HG02973 (cell line): Measurements from ENCODE around the gene USP54.

Experiments
- ATAC-seq: cut with Tn5 transposase; IDR thresholded peaks from one replicate; pipeline ENCODE4 v1.9.1; 2021; ENCODE audit warnings: moderate library complexity; ENCODE audit not compliant: unreplicated experiment

Gene USP54

DNA sequence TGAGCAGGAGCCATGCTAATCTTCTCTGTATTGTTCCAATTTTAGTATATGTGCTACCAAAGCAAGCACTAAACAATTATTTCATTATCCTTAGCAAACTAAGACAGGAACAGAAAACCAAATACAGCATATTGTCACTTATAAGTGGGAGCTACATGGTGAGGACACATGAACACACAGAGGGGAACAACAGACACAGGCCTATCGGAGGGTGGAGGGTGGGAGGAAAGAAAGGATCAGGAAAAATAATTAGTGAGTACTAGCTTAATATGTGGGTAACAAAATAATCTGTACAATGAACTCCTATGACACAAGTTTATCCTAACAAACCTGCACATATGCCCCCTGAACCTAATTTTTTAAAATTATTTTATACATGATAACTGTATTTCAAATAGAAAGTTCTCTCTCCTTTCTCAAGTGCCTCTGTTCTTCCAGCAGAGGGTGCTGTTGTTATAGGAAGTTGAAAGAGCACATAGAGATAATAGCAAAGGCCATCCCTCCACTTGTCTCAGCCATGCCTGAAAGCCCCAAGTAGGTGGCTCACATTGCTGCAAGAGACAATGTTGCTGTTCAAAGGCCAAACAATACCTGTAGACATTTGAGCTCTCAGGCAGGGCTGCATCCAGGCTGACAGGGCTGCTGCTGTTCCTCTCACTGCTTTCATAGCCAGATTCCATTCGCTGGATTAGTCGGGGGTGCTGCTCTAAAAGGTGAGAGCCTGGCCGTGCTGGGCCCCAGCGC, 61.9 kb downstream of the USP54 start:
- peak; percentile 58 for ATAC-seq

DNA sequence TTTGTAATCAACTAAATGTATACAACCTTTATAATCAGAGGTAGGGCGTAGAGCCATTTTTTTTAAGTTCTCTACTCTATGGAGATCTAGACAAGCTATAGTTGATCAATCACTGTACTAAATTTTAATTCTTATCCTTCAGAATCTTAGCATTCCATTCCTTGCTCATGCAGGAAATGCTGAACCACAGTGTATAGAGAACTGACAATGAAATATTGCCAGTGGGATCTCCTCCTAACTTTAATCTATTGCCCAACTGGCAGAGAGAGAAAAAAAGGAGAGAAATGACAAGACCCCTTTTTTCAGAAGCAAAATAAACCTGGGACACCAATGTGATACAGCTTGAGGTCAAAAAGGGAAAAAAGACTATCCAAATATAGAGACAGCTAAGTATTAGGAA, 68.9 kb downstream of the USP54 start:
- ATAC-seq: no peak

DNA sequence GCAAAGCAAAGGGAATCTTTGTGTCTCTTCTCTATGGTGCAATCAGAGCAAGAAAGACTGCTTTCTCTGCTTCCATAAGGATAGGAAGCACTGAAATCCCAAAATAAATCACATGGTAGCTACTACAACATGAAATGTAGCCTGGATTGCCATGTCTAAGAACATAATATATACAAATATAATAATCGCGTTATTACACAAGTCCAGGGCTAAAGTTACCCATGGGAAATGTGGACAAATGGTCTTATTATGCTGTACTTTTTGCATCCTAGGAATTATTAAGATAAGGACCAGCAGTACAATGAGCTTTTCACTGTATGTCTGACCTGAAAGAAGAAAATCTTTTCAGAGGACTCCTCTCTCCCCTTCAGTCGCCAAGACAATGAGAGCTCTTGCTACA, 71.8 kb downstream of the USP54 start:
- no peak for ATAC-seq

DNA sequence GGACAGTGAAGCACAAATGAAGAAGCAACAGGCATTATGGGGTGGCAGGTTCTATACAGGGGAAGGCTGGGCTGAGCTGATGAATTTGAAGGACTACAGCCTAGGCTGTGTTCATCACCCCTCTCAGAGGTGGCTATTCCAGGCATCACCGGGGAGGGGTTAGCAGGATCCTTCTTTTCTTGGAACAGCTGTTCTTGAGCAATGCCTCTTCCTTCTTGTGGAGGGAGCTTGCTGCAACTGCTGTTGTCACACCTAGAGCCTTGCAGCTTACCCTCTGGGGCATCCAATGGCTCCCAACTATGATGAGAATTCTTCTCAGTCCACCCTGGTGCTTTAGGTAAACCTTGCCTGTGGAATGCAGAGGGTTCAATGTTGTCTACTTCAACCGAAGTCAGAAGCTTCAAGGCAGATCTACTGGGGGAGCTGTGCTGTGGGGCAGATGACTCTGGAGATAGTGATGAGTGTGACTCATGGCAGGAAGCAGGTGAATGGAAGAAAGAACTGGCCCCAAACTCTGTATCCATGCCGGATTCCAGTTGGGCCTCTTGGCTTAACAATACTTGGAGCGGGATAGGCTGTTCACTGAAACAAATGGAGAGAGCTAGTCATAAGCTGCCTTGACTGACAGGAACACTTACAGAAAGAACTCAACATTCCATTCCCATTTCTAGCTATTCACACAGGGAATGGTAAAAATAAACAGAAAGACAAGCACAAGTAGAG, 73.8 kb downstream of the USP54 start:
- ATAC-seq: no peak

DNA sequence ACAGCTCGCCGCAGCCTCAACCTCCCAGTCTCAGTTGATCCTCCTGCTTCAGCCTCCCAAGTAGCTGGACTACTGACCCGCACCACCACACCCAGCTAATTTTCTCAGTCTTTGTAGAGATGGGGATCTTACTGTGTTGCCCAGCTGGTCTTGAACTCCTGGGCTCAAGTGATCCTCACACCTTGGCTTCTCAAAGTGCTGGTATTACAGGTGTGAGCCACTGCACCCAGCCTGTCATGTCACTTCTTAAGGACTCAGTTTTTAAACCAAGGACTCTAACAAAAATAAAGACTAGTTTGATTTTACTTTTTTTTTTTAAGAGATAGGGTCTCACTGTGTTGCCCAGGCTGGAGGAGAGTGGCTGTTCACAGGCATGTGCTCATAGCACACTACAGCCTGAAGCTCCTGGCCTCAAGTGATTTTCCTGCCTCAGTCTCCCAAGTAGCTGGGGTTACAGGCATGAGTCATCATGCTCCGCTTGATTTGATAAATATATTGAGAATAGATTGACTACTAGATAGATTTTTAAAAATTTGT, 78.9 kb downstream of the USP54 start:
- no peak for ATAC-seq

DNA sequence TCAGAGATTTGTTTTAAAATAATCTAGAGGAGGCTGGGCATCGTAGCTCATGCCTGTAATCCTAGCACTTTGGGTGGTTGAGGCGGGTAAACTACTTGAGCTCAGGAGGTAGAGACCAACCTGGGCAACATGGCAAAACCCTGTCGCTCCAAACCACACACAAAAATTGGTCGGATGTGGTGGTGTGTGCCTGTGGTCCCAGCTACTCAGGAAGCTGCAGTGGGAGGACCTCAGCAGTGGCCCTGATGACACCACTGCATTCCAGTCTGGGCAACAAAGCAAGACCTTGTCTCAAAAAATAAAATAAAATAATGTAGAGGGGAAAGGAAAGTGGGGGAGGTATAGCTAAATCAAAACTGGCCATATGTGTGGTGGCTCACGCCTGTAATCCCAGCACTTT, 81.4 kb downstream of the USP54 start:
- no peak for ATAC-seq

DNA sequence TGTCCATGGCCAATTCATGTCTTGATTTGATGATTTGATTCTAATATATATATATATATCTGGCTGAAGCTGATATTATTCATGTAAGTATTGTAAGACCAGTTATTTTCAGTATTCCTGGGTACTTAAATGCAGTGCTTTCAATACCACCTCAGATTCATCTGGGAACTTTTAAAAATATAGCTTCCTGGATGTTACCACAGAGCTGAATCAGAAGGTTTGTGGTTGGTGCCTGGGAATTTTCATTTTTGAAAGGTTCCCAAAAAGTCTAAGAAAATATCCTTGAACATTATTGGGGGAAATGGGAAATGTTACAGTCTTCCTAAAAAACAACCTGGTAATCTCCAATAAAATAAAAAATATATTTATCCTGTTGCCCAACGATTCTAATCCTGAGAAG, 84.7 kb downstream of the USP54 start:
- ATAC-seq: no peak

DNA sequence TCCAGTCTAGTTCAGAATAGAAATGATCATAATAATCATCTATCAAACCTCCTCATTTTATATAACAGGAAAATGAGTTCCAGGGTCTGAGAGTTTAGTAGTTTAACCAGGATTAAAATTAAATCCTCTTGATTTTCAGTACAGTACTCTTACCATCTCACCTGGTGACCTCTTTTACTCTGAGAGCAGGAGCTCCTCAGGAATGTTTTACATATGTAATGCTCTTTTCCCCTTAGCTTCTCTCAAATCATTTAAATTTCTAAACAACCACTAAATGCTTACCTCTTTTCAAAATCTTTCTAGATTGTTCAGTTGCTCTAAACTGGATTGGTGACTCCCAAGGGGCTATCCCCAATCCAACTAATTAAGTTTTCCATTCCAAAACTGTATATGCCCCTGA, 85.1 kb downstream of the USP54 start:
- ATAC-seq: no peak

DNA sequence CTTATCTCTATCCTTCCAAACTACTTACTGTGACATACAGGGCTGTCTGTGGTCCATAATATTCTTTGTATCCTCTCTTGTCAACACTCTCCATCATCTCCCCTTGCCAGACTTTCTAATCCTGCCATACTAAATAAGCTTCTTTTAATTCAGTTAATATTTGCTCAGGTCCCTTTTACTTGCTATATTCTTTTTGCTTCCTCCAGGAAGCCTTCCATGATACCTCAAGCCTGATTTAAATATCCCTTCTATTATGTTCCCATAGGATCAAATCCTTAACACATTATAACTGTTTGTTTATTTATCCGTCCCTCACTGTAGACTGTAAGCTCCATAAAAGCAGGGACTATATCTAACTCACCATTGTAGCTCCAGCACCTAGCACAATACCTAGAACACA, 88.1 kb downstream of the USP54 start:
- ATAC-seq: no peak

DNA sequence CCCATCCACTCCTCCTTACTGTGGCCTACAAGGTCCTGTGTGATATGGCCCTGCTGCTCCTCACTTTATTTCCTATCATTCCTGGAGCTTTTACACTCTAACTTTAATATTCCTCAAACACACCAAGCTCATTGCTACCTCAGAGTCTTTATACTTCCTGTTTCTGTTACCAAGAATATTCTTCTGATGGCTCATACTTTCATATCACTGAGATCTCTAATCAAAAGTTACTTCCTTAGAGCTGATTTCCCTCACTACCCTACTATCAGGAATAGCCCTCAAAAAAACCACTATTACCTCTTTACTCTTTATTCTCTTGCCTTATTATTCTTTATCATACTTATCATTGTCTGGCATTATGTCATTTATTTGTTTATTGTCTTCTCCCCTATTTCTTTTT, 89.5 kb downstream of the USP54 start:
- ATAC-seq: no peak

DNA sequence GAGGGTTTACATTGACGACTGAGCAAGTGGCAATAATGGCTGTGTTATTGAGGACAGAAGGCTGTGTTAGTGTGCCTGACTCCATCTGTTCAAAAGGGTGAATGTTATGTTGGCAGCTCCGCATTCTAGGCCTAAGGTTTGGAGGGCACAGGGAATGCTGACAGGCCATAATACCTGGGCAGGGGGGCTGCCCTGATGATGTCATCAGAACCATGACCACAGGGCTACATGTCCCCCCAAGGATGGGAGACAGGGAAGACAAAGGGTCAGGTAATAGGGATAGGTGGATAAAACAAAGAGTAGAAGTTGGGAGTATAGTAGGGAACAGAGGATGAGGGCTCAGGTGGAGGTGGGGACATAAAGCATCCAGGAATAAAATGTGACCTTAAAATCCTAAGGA, 93.5 kb downstream of the USP54 start:
- ATAC-seq: no peak

DNA sequence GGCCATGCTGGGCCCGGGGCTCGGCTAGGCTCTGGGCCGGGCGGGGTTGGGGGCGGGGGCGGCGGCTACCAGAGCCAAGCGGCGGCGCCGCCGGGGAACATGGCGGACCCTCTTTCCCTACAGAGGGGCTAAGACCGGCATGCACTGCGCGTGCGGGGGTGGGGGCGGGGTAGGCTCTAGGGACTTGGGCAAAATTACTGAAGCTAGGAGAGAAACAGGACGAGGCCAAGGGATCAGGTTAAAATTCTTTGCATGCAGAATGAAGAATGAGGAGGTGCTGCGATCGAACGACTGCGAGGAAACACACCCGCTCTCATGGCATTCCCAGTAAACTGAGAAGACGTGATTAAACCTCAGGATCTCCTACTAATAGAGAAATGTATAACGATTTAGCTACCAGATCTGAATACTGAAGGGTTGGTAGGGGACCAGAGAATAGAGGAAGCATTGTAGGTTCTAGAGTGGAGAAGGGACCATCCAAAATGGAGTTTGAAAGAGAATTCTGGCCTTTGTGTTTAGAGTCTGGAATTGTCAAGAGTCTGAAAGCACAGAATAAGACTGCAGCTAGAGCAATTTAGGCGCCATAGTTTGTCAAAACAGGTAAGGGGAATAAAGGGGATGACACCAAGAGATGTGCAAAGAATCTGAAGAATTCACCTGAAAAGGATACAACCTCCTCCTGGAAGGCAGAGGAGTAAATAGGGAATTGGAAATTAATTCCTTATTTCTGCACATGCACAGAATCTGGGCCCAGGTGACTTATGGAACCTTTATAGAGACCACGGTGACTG, 95.1 kb downstream of the USP54 start, which contains the start of gene PPP3CB:
TSS of gene PPP3CB (minus strand) at position 141 of the 791 bp plus-strand sequence. CDS start at position 6, 135 bp downstream.
- peak; percentile 38 for ATAC-seq

DNA sequence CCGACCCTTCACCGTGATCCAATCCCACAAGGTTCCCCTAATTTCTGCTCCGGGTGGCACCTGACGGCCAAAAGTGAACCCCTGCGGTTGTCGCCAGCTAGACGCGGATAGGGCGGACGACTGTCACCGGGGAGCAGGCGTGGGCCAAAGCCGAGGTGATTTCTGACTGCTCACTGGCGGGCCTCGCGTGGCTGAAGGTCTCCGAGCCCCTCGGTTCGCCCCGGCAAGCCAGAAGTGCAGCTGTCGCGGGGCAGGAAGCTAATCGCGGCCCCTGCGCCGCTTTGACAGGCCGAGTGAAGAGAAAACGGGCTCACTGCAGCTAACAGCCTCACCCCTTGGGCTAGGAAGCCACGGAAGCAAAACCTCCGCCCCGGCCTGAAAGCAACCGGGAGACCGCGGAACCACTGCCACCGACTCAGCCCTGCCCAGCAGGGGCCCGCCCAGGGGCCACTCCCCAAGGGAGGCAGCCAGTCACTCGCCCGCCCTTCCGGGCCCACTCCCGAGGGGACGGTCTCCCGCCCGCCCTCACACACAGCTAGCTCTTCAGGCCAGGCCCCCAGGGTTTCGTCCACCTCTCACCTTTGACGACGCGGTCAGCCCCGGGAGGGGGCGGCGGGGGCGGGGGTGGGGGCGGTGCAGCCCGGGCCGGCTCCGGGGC, 95.8 kb downstream of the USP54 start:
- ATAC-seq: peak; percentile 79

DNA sequence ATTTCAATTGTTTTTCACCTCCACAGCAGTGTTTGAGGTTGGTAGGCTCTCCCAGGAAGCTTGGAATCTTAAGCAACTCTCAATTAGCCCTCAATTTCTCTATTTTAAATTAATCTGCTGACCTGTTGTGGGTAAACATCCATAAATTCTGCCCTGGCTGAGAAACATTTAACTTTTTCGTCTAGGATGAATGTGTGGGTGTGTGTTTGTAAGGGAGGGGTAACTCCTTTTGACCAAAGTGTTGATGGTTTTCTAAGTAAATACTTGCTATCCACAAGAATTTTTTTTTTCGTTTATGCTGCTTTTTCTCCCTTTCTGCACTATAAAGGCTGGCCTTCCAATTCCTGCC, 96.3 kb downstream of the USP54 start:
- ATAC-seq: no peak

DNA sequence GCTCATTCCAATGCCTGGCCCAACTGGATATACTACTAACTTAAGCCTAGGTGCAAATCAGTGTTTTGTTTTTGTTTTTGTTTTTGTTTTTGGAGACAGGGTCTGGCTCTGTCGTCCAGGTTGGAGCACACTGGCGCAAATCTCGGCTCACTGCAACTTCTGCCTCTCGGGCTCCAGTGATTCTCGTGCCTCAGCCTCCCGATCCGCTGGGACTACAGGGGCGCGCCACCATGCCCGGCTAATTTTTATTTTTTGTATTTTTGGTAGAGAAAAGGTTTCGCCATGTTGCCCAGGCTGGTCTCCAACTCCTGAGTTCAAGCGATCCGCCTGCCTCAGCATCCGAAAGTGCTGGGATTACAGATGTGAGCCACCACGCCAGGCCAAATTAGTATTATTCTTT, 96.9 kb downstream of the USP54 start:
- no peak for ATAC-seq

DNA sequence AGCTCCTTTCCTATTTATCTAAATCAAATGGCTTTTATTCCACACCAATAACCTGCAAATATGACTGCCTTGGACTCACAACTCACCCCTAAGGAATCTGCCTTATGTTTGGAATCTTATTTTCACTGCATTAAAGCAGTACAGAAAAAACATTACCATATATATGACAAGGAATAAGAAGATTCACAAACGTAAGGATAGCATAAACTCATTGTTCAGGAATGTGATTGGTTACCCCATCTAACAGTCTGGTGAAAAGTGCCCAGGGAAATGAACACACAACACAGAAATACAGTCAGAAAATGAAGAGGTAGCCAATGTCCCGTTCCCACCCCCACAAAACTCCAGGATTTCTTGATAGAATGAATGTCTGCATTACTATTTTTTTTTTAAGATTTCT, 97.4 kb downstream of the USP54 start:
- no peak for ATAC-seq

DNA sequence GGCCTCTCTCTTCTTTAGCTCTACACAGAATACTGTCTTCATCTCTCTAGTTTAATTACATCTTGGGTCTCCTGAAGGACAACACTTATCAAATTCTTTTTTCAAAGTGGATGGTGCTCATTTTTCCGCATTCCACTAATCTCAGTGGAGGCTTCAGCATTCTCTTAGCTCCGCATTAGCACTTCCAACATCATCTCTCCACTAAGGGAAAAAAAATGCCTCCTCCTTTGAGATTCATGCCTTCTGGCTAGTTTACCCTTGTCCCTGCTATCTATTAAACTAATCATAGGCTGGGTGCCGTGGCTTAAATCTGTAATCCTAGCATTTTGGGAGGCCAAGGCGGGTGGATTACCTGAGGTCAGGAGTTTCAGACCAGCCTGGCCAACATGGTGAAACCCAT, 104.5 kb downstream of the USP54 start:
- no peak for ATAC-seq

DNA sequence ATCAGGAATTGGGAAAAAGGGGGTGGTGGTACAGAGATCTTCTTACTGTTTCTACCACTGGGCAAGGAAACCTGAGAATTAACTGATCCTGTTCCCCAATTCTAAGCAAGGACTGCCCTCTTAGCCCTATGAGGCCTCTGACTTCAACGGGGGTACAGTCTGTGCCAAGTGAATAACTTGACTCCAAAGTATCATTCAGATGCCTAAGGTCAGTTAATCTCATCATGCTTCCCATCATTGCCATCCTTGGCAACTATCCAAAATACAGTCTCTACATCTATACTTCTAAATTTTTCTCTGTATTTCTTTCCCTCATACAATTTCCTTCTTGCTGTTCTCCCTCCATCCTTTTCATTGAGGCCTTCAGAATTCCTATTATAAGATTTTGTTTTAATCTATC, 105.8 kb downstream of the USP54 start:
- no peak for ATAC-seq

DNA sequence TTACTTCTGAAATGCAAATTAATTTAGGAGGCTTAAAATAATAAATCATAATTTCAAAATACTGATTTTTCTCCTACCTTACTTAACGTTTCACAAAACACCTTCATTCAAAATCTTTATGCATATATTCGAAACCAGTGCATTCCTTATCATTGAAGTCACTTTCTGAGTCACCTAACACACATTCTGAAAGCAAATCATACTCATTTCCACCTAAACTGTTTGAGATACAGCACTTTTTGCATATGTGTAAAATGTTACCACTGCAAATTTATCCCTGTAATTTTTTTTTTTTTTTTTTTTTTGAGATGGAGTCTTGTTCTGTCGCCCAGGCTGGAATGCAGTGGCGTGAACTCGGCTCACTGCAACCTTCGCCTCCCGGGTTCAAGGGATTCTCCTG, 111.0 kb downstream of the USP54 start:
- peak; percentile 54 for ATAC-seq

DNA sequence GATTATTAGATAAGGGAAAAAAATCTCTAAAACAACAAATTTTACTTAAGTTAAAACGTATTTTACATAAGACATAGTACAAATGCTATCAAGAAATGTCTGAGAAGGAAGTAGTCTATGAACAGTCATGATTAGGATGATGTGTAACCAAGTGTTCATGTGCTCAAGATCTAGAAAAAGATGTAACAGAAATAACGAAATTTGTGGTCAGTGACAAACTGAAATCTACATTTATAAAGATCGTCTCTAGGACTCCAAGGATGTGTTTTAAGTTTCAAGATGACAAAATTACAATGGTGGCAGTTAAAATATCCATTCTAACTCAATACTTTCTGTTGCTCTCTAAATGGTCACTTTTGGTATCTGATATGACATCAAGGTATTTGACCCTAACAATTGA, 112.5 kb downstream of the USP54 start:
- no peak for ATAC-seq

DNA sequence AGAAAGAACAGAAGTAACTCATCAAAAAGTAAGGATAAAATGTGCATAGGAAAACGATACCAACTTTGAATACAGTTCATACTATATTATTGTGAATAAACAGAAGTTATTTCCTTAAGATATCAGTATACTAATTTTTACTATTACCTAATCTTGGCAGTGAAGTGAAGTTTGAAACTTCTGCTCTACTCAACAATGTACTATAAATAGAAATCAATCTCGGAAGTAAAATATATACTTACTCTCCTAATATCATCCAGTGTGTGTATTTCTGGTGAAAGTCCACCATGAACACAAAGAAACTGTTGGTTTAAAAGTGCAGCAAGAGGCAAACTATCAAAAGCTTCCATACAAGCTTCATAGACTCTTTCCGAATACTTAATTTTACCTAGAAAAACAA, 119.9 kb downstream of the USP54 start:
- no peak for ATAC-seq
